ENCODE results near the gene XPOT.

XPOT gene

GRCh38 chr12:64411427-64411826 lies 7.2 kb downstream of the XPOT start:
- no peak for TF ChIP-seq CTCF (IDR thresholded peaks at IDR 0.05)

- TF ChIP-seq CTCF (IDR thresholded peaks at IDR 0.05) = no peak
These were observed 8.3 kb downstream of the XPOT start for GRCh38 chr12:64412459-64412858.

GRCh38 chr12:64413884-64414283 lies 9.7 kb downstream of the XPOT start:
- TF ChIP-seq CTCF (IDR thresholded peaks at IDR 0.05) = no peak

GRCh38 chr12:64418209-64418608 lies 14.0 kb downstream of the XPOT start:
- TF ChIP-seq CTCF (IDR thresholded peaks at IDR 0.05) = no peak

- TF ChIP-seq CTCF (IDR thresholded peaks at IDR 0.05) = no peak
These were observed 15.5 kb downstream of the XPOT start for GRCh38 chr12:64419696-64420095.

GRCh38 chr12:64427988-64428387 lies 23.8 kb downstream of the XPOT start:
- no peak for TF ChIP-seq CTCF (IDR thresholded peaks at IDR 0.05)

GRCh38 chr12:64428956-64429355 lies 24.8 kb downstream of the XPOT start:
- no peak for TF ChIP-seq CTCF (IDR thresholded peaks at IDR 0.05)

GRCh38 chr12:64430886-64431285 lies 26.7 kb downstream of the XPOT start:
- TF ChIP-seq CTCF (IDR thresholded peaks at IDR 0.05) = no peak

Measured in LNCAP (cell line).